Measurements from ENCODE around the gene GTPBP10. TPM values are rescaled to one million over a fixed set of nuclear protein-coding genes. Genes with fewer than 3 reads are reported as not detected.

GTPBP10 gene
- total and polyA plus RNA-seq, 9 of the 15 experiments (the other 6 are each of a cell fraction or from before 2014, with no cell fraction given): 34.6 to 89.8 (median 76.4) TPM

DNA sequence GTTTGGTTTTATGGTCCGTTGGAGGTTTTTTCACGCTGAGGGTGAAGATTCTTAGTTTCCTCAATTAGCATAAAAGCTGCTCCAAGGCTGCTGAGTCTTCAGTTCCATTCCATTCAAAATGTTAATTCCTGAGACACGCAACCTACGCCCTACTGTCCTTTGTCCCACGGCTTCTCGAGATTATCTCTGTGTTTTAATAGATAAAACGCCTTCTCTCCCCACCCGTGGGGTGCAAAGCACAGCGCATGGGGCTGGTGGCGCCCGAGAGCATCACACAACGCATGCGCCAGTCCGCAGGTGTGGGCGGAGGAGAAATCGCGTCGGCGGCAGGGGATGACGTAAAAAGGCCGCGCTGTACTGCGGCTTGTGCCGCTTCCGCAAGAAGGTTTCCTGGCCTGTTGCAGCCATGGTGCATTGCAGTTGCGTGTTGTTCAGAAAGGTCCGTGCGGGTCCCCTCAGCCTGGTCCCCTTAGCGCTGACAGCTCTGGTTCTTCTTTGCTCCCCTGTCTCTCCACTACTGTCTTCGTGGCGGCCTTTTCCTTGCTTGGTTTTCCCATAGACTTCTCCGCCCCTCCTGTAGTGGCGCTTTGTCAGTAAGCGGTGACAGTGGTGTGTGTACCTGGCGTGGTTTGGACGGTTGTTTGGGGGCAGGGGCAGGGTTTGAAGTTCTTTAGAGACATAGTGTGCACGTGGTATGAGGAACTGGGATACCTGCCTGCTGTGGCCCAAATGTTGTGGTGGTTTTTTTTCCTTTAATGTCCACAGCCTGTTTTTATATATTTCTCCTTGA lies at the start of gene GTPBP10 (continued):
- TF ChIP-seq, protein P1, sequence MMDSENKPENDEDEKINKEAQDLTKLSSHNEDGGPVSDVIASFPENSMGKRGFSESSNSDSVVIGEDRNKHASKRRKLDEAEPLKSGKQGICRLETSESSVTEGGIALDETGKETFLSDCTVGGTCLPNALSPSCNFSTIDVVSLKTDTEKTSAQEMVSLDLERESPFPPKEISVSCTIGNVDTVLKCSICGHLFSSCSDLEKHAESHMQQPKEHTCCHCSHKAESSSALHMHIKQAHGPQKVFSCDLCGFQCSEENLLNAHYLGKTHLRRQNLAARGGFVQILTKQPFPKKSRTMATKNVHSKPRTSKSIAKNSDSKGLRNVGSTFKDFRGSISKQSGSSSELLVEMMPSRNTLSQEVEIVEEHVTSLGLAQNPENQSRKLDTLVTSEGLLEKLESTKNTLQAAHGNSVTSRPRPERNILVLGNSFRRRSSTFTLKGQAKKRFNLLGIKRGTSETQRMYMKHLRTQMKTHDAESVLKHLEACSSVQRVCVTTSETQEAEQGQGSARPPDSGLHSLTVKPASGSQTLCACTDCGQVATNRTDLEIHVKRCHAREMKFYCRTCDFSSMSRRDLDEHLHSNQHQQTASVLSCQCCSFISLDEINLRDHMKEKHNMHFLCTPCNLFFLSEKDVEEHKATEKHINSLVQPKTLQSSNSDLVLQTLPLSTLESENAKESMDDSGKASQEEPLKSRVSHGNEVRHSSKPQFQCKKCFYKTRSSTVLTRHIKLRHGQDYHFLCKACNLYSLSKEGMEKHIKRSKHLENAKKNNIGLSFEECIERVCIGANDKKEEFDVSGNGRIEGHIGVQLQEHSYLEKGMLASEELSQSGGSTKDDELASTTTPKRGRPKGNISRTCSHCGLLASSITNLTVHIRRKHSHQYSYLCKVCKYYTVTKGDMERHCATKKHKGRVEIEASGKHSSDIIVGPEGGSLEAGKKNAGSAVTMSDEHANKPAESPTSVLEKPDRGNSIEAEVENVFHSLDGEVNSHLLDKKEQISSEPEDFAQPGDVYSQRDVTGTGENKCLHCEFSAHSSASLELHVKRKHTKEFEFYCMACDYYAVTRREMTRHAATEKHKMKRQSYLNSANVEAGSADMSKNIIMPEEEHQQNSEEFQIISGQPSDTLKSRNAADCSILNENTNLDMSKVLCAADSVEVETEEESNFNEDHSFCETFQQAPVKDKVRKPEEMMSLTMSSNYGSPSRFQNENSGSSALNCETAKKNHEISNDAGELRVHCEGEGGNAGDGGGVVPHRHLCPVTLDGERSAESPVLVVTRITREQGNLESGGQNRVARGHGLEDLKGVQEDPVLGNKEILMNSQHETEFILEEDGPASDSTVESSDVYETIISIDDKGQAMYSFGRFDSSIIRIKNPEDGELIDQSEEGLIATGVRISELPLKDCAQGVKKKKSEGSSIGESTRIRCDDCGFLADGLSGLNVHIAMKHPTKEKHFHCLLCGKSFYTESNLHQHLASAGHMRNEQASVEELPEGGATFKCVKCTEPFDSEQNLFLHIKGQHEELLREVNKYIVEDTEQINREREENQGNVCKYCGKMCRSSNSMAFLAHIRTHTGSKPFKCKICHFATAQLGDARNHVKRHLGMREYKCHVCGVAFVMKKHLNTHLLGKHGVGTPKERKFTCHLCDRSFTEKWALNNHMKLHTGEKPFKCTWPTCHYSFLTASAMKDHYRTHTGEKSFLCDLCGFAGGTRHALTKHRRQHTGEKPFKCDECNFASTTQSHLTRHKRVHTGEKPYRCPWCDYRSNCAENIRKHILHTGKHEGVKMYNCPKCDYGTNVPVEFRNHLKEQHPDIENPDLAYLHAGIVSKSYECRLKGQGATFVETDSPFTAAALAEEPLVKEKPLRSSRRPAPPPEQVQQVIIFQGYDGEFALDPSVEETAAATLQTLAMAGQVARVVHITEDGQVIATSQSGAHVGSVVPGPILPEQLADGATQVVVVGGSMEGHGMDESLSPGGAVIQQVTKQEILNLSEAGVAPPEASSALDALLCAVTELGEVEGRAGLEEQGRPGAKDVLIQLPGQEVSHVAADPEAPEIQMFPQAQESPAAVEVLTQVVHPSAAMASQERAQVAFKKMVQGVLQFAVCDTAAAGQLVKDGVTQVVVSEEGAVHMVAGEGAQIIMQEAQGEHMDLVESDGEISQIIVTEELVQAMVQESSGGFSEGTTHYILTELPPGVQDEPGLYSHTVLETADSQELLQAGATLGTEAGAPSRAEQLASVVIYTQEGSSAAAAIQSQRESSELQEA (IDR thresholded peaks at IDR 0.05; ENCODE audit: low read depth): no peak
- TF ChIP-seq SIX5 (IDR thresholded peaks at IDR 0.05; ENCODE audit: borderline replicate concordance in 1 of 2, insufficient read depth in 1 of 2, low read depth in 1 of 2, low read length in 2 of 2): peak in 1 of 2 experiments; percentile 16; a peak in 2 of 4 replicates
- TF ChIP-seq CHD2 (IDR thresholded peaks at IDR 0.05; ENCODE audit: low read depth, low read length): no peak
- TF ChIP-seq, protein P2, sequence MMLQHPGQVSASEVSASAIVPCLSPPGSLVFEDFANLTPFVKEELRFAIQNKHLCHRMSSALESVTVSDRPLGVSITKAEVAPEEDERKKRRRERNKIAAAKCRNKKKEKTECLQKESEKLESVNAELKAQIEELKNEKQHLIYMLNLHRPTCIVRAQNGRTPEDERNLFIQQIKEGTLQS (IDR thresholded peaks at IDR 0.05): peak; percentile 54; the same call in 1 of the 2 replicates
- TF ChIP-seq, protein P2 (CRISPR knock-in tag; conservative IDR thresholded peaks at IDR 0.05): 0 out of 2 replicates have a peak, but pooled peaks have one; percentile 43
- TF ChIP-seq, protein P3, sequence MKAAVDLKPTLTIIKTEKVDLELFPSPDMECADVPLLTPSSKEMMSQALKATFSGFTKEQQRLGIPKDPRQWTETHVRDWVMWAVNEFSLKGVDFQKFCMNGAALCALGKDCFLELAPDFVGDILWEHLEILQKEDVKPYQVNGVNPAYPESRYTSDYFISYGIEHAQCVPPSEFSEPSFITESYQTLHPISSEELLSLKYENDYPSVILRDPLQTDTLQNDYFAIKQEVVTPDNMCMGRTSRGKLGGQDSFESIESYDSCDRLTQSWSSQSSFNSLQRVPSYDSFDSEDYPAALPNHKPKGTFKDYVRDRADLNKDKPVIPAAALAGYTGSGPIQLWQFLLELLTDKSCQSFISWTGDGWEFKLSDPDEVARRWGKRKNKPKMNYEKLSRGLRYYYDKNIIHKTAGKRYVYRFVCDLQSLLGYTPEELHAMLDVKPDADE (conservative IDR thresholded peaks at IDR 0.05; ENCODE audit: control insufficient read depth, low read depth, low read length): peak; percentile 92
- TF ChIP-seq, protein P4, sequence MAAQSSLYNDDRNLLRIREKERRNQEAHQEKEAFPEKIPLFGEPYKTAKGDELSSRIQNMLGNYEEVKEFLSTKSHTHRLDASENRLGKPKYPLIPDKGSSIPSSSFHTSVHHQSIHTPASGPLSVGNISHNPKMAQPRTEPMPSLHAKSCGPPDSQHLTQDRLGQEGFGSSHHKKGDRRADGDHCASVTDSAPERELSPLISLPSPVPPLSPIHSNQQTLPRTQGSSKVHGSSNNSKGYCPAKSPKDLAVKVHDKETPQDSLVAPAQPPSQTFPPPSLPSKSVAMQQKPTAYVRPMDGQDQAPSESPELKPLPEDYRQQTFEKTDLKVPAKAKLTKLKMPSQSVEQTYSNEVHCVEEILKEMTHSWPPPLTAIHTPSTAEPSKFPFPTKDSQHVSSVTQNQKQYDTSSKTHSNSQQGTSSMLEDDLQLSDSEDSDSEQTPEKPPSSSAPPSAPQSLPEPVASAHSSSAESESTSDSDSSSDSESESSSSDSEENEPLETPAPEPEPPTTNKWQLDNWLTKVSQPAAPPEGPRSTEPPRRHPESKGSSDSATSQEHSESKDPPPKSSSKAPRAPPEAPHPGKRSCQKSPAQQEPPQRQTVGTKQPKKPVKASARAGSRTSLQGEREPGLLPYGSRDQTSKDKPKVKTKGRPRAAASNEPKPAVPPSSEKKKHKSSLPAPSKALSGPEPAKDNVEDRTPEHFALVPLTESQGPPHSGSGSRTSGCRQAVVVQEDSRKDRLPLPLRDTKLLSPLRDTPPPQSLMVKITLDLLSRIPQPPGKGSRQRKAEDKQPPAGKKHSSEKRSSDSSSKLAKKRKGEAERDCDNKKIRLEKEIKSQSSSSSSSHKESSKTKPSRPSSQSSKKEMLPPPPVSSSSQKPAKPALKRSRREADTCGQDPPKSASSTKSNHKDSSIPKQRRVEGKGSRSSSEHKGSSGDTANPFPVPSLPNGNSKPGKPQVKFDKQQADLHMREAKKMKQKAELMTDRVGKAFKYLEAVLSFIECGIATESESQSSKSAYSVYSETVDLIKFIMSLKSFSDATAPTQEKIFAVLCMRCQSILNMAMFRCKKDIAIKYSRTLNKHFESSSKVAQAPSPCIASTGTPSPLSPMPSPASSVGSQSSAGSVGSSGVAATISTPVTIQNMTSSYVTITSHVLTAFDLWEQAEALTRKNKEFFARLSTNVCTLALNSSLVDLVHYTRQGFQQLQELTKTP (IDR thresholded peaks at IDR 0.05; ENCODE audit: low read depth in 1 of 2, partially characterized antibody in 2 of 2): peak; percentile 18 to 92
- TF ChIP-seq, protein P5, sequence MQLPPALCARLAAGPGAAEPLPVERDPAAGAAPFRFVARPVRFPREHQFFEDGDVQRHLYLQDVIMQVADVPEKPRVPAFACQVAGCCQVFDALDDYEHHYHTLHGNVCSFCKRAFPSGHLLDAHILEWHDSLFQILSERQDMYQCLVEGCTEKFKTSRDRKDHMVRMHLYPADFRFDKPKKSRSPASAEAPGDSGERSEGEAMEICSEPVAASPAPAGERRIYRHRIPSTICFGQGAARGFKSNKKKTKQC (CRISPR knock-in tag; IDR thresholded peaks at IDR 0.05): peak; percentile 95
- peak; percentile 96 for TF ChIP-seq POLR2B (IDR thresholded peaks at IDR 0.05; ENCODE audit: low read depth, partially characterized antibody)
